ENCODE results near the gene ZNF549.

The ZNF549 gene

GRCh38 chr19:57537953-57538547 is 10.9 kb downstream of the ZNF549 start:
- Histone ChIP-seq H3K36me3 (ENCODE audit: control insufficient read depth, insufficient read depth, low read length, severe bottlenecking) (peaks cover 96% of the 10 kb centered on the region), H3K27me3 (replicated peaks; ENCODE audit: control insufficient read depth, insufficient read depth, low read length) (no peaks in the 10 kb centered on the region), H3K9me3 (ENCODE audit: control insufficient read depth, low read length) (peaks cover 95% of the 10 kb centered on the region), H3K9ac (ENCODE audit: low read length) (no peak overlapping the region), H3K4me3 (ENCODE audit: low read length) (peak overlapping the region; percentile 59), H3K4me1 (ENCODE audit: control insufficient read depth, insufficient read depth, low read length) (no peaks in the 10 kb centered on the region)
- DNase-seq (ENCODE audit: low read depth) = no peak

GRCh38 chr19:57546513-57546912 is 19.4 kb downstream of the ZNF549 start:
- peak overlapping the region; percentile 69 for H3K4me3 ChIP-seq (ENCODE audit: low read length)
- H3K9me3 ChIP-seq (ENCODE audit: control insufficient read depth, low read length) = peaks cover 99% of the 10 kb centered on the region

GRCh38 chr19:57552432-57552831 is 25.3 kb downstream of the ZNF549 start:
- no peak for DNase-seq (ENCODE audit: low read depth)
- Histone ChIP-seq H3K36me3 (ENCODE audit: control insufficient read depth, insufficient read depth, low read length, severe bottlenecking) (peaks cover 91% of the 10 kb centered on the region), H3K4me1 (ENCODE audit: control insufficient read depth, insufficient read depth, low read length) (no peaks in the 10 kb centered on the region), H3K27me3 (replicated peaks; ENCODE audit: control insufficient read depth, insufficient read depth, low read length) (no peaks in the 10 kb centered on the region), H3K4me3 (ENCODE audit: low read length) (peak overlapping the region; percentile 9), H3K9me3 (ENCODE audit: control insufficient read depth, low read length) (peaks cover 55% of the 10 kb centered on the region), H3K9ac (ENCODE audit: low read length) (no peak overlapping the region)

More at GRCh38 chr19:57546513-57546912, 19.4 kb downstream of the ZNF549 start:
- peaks cover 100% of the 10 kb centered on the region for H3K36me3 ChIP-seq (ENCODE audit: control insufficient read depth, insufficient read depth, low read length, severe bottlenecking)
- H3K9ac ChIP-seq (ENCODE audit: low read length) = no peak overlapping the region
- DNase-seq (ENCODE audit: low read depth) = no peak
- no peaks in the 10 kb centered on the region for H3K27me3 ChIP-seq (replicated peaks; ENCODE audit: control insufficient read depth, insufficient read depth, low read length)
- no peaks in the 10 kb centered on the region for H3K4me1 ChIP-seq (ENCODE audit: control insufficient read depth, insufficient read depth, low read length)

GRCh38 chr19:57557659-57558058 is 30.5 kb downstream of the ZNF549 start:
- Histone ChIP-seq H3K4me3 (ENCODE audit: low read length) (no peak overlapping the region), H3K27me3 (replicated peaks; ENCODE audit: control insufficient read depth, insufficient read depth, low read length) (no peaks in the 10 kb centered on the region), H3K9me3 (ENCODE audit: control insufficient read depth, low read length) (peaks cover 17% of the 10 kb centered on the region), H3K4me1 (ENCODE audit: control insufficient read depth, insufficient read depth, low read length) (peaks cover 23% of the 10 kb centered on the region), H3K36me3 (ENCODE audit: control insufficient read depth, insufficient read depth, low read length, severe bottlenecking) (peaks cover 39% of the 10 kb centered on the region), H3K9ac (ENCODE audit: low read length) (peak overlapping the region; percentile 92)
- DNase-seq (ENCODE audit: low read depth) = no peak

- peak; percentile 57 for DNase-seq (ENCODE audit: low read depth)
- Histone ChIP-seq H3K27me3 (replicated peaks; ENCODE audit: control insufficient read depth, insufficient read depth, low read length) (no peaks in the 10 kb centered on the region), H3K4me1 (ENCODE audit: control insufficient read depth, insufficient read depth, low read length) (peaks cover 23% of the 10 kb centered on the region), H3K4me3 (ENCODE audit: low read length) (peak overlapping the region; percentile 90), H3K9me3 (ENCODE audit: control insufficient read depth, low read length) (peaks cover 19% of the 10 kb centered on the region), H3K36me3 (ENCODE audit: control insufficient read depth, insufficient read depth, low read length, severe bottlenecking) (peaks cover 30% of the 10 kb centered on the region), H3K9ac (ENCODE audit: low read length) (peak overlapping the region; percentile 92)
These were observed 31.4 kb downstream of the ZNF549 start for GRCh38 chr19:57558525-57558924.

GRCh38 chr19:57559008-57559403 is 31.9 kb downstream of the ZNF549 start:
- Histone ChIP-seq H3K27me3 (replicated peaks; ENCODE audit: control insufficient read depth, insufficient read depth, low read length) (no peaks in the 10 kb centered on the region), H3K4me1 (ENCODE audit: control insufficient read depth, insufficient read depth, low read length) (peaks cover 23% of the 10 kb centered on the region), H3K4me3 (ENCODE audit: low read length) (peak overlapping the region; percentile 90), H3K9me3 (ENCODE audit: control insufficient read depth, low read length) (peaks cover 24% of the 10 kb centered on the region), H3K9ac (ENCODE audit: low read length) (peak overlapping the region; percentile 92), H3K36me3 (ENCODE audit: control insufficient read depth, insufficient read depth, low read length, severe bottlenecking) (peaks cover 25% of the 10 kb centered on the region)
- peak; percentile 45 for DNase-seq (ENCODE audit: low read depth)

- H3K4me3 ChIP-seq (ENCODE audit: low read length) = peak within 1 kb of the TSS; percentile 90
- peak; percentile 91 for DNase-seq (ENCODE audit: low read depth)
- H3K9me3 ChIP-seq (ENCODE audit: control insufficient read depth, low read length) = peaks cover 29% of the 10 kb centered on the region
These were observed 32.4 kb downstream of the ZNF549 start, which contains the start of gene ZNF550 for GRCh38 chr19:57559404-57560025. Gene ZNF550, minus strand, starts transcription at chr19:57559863. Its CDS starts 181 bp downstream, at chr19:57559682.

GRCh38 chr19:57560049-57560491 is 32.9 kb downstream of the ZNF549 start:
- Histone ChIP-seq H3K9me3 (ENCODE audit: control insufficient read depth, low read length) (peaks cover 34% of the 10 kb centered on the region), H3K4me3 (ENCODE audit: low read length) (peak overlapping the region; percentile 90)

More at GRCh38 chr19:57559404-57560025, 32.4 kb downstream of the ZNF549 start, which contains the start of gene ZNF550:
- Histone ChIP-seq H3K36me3 (ENCODE audit: control insufficient read depth, insufficient read depth, low read length, severe bottlenecking) (peaks cover 20% of the 10 kb centered on the region), H3K4me1 (ENCODE audit: control insufficient read depth, insufficient read depth, low read length) (peaks cover 23% of the 10 kb centered on the region), H3K9ac (ENCODE audit: low read length) (peak within 1 kb of the TSS; percentile 92), H3K27me3 (replicated peaks; ENCODE audit: control insufficient read depth, insufficient read depth, low read length) (no peaks in the 10 kb centered on the region)

GRCh38 chr19:57563547-57563946 is 36.4 kb downstream of the ZNF549 start:
- Histone ChIP-seq H3K27me3 (replicated peaks; ENCODE audit: control insufficient read depth, insufficient read depth, low read length) (no peaks in the 10 kb centered on the region), H3K4me1 (ENCODE audit: control insufficient read depth, insufficient read depth, low read length) (peaks cover 13% of the 10 kb centered on the region), H3K9me3 (ENCODE audit: control insufficient read depth, low read length) (peaks cover 69% of the 10 kb centered on the region), H3K9ac (ENCODE audit: low read length) (no peak overlapping the region), H3K4me3 (ENCODE audit: low read length) (no peak overlapping the region), H3K36me3 (ENCODE audit: control insufficient read depth, insufficient read depth, low read length, severe bottlenecking) (no peaks in the 10 kb centered on the region)
- no peak for DNase-seq (ENCODE audit: low read depth)

More at GRCh38 chr19:57560049-57560491, 32.9 kb downstream of the ZNF549 start:
- peaks cover 23% of the 10 kb centered on the region for H3K4me1 ChIP-seq (ENCODE audit: control insufficient read depth, insufficient read depth, low read length)
- DNase-seq (ENCODE audit: low read depth) = peak; percentile 58
- peak overlapping the region; percentile 92 for H3K9ac ChIP-seq (ENCODE audit: low read length)
- no peaks in the 10 kb centered on the region for H3K27me3 ChIP-seq (replicated peaks; ENCODE audit: control insufficient read depth, insufficient read depth, low read length)
- peaks cover 15% of the 10 kb centered on the region for H3K36me3 ChIP-seq (ENCODE audit: control insufficient read depth, insufficient read depth, low read length, severe bottlenecking)

- no peaks in the 10 kb centered on the region for H3K4me1 ChIP-seq (ENCODE audit: control insufficient read depth, insufficient read depth, low read length)
- H3K27me3 ChIP-seq (replicated peaks; ENCODE audit: control insufficient read depth, insufficient read depth, low read length) = no peaks in the 10 kb centered on the region
- H3K9me3 ChIP-seq (ENCODE audit: control insufficient read depth, low read length) = peaks cover 99% of the 10 kb centered on the region
- peaks cover 11% of the 10 kb centered on the region for H3K36me3 ChIP-seq (ENCODE audit: control insufficient read depth, insufficient read depth, low read length, severe bottlenecking)
- peak overlapping the region; percentile 45 for H3K4me3 ChIP-seq (ENCODE audit: low read length)
- H3K9ac ChIP-seq (ENCODE audit: low read length) = no peak overlapping the region
- DNase-seq (ENCODE audit: low read depth) = peak; percentile 32
These were observed 39.5 kb downstream of the ZNF549 start for GRCh38 chr19:57566396-57567265.

- H3K9ac ChIP-seq (ENCODE audit: low read length) = no peak overlapping the region
- H3K4me1 ChIP-seq (ENCODE audit: control insufficient read depth, insufficient read depth, low read length) = no peaks in the 10 kb centered on the region
- peaks cover 52% of the 10 kb centered on the region for H3K36me3 ChIP-seq (ENCODE audit: control insufficient read depth, insufficient read depth, low read length, severe bottlenecking)
- H3K9me3 ChIP-seq (ENCODE audit: control insufficient read depth, low read length) = peaks cover 99% of the 10 kb centered on the region
- no peaks in the 10 kb centered on the region for H3K27me3 ChIP-seq (replicated peaks; ENCODE audit: control insufficient read depth, insufficient read depth, low read length)
- DNase-seq (ENCODE audit: low read depth) = no peak
- peak overlapping the region; percentile 67 for H3K4me3 ChIP-seq (ENCODE audit: low read length)
These were observed 43.6 kb downstream of the ZNF549 start for GRCh38 chr19:57570707-57571106.
